ENCODE measurements around the gene EMC9.

The EMC9 gene

DNA sequence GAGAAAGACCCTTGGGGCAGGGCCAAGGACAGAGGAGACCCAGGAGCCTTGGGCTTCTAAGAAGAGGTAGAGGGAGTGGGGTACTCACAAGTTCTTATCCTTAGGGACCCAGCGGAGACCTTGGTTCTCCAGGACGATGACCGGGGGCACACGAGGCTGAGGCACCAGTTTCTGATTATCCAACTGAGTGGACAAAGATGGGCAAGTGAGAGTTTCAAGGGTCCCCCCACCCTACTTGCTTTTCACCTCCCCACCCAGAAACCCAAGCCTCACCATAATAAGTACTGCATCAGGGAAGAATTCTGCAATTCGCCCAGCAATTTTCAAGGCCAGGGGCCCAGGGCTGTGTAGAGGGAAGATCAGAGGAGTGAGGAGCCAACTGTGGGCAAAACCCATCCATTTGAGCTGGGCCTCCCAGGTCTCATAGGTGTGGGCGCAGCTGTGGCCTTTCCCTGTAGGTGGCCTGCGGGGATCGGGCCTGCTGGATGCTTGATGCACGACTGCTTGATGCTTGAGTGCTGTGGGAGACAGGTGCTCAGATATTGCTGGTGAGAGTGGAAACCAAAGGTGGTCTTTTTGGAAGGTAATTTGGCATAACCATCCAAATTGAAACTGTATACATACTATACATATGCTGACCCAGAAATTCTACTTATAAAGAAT is 2.0 kb downstream of the EMC9 start:
- H3K27ac ChIP-seq = no peak overlapping the region
- peaks cover 47% of the 10 kb centered on the region for H4K20me1 ChIP-seq
- peaks cover 75% of the 10 kb centered on the region for H3K4me1 ChIP-seq
- H3K27me3 ChIP-seq = no peaks in the 10 kb centered on the region
- no peaks in the 10 kb centered on the region for H3K9me3 ChIP-seq
- H3K4me3 ChIP-seq = peak overlapping the region; percentile 89
- peaks cover 47% of the 10 kb centered on the region for H3K36me3 ChIP-seq
- TF ChIP-seq Cebpa-rat (IDR thresholded peaks at IDR 0.05) = no peak
- H3K9ac ChIP-seq = no peak overlapping the region
- peak overlapping the region; percentile 96 for H3K4me2 ChIP-seq

DNA sequence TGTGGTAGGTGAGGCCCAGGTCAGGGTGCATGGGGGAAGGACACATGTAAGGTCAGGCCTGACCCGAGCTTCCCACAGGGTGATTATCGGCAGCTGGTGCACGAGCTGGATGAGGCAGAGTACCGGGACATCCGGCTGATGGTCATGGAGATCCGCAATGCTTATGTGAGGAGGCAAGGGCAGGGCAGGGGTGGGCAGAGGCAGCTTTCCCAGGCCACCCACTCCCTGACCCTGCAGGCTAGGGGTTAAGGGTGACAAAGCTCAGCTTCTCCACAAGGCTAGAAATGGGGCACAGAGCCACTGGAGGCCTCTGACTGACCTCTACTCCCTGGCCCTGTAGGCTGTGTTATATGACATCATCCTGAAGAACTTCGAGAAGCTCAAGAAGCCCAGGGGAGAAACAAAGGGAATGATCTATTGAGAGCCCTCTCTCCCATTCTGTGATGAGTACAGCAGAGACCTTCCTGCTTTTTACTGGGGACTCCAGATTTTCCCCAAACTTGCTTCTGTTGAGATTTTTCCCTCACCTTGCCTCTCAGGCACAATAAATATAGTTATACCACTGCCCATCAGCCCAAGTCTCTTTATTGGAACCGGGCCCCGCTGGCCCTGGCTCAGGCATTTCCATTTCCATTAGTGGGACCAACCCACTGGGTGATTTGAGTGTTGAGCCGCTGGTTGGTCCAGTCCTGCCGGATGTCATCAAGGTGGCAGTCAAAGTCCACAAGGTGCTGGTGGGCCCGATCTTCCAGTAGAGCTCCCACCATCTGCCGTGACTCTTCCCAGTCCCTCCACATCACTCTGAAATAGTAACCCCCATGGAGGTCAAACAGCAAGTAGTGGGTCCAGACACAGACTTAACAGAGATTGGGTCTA is 2.8 kb downstream of the EMC9 start:
- peak overlapping the region; percentile 96 for H3K4me2 ChIP-seq
- H4K20me1 ChIP-seq = peaks cover 47% of the 10 kb centered on the region
- H3K27ac ChIP-seq = no peak overlapping the region
- no peaks in the 10 kb centered on the region for H3K27me3 ChIP-seq
- H3K36me3 ChIP-seq = peaks cover 39% of the 10 kb centered on the region
- no peak overlapping the region for H3K9ac ChIP-seq
- TF ChIP-seq Cebpa-rat (IDR thresholded peaks at IDR 0.05) = no peak
- peaks cover 68% of the 10 kb centered on the region for H3K4me1 ChIP-seq
- H3K4me3 ChIP-seq = no peak overlapping the region
- H3K9me3 ChIP-seq = no peaks in the 10 kb centered on the region

DNA sequence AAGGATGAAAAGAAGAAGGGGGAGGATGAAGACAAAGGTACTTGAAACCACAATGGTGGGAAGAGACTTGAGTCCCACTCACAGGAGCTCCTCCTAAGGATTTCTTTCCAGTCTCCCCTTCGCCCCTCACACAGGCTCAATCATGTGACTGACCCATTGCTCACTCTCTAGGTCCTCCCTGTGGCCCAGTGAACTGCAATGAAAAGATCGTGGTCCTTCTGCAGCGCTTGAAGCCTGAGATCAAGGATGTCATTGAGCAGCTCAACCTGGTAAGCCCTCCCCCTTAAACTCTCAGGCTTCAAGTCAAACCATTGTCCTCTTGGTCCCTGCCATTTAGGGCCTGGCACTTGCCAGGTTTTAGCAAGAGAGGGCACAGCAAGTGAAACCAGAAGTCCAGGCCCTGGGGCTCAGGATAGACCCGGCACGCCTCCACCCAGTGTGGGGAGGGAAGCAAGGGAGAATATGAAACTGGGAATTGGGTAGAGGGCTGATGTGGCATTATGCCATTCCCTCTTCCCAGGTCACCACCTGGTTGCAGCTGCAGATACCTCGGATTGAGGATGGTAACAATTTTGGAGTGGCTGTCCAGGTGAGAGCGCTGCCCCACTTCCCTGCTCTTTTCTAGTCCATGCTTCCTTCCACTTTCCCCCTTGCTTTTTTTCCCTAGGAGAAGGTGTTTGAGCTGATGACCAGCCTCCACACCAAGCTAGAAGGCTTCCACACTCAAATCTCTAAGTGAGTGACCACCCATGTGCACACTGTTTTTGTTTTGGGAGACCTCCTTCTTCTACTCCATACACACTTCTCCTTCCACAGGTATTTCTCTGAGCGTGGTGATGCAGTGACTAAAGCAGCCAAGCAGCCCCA is 3.6 kb downstream of the EMC9 start:
- H3K36me3 ChIP-seq = peaks cover 30% of the 10 kb centered on the region
- H3K4me1 ChIP-seq = peaks cover 59% of the 10 kb centered on the region
- peaks cover 47% of the 10 kb centered on the region for H4K20me1 ChIP-seq
- H3K4me3 ChIP-seq = peak overlapping the region; percentile 100
- H3K9me3 ChIP-seq = no peaks in the 10 kb centered on the region
- H3K27me3 ChIP-seq = no peaks in the 10 kb centered on the region
- no peak for TF ChIP-seq Cebpa-rat (IDR thresholded peaks at IDR 0.05)
- no peak overlapping the region for H3K27ac ChIP-seq
- peak overlapping the region; percentile 96; the same call in 1 of the 2 replicates for H3K9ac ChIP-seq
- H3K4me2 ChIP-seq = peak overlapping the region; percentile 96

DNA sequence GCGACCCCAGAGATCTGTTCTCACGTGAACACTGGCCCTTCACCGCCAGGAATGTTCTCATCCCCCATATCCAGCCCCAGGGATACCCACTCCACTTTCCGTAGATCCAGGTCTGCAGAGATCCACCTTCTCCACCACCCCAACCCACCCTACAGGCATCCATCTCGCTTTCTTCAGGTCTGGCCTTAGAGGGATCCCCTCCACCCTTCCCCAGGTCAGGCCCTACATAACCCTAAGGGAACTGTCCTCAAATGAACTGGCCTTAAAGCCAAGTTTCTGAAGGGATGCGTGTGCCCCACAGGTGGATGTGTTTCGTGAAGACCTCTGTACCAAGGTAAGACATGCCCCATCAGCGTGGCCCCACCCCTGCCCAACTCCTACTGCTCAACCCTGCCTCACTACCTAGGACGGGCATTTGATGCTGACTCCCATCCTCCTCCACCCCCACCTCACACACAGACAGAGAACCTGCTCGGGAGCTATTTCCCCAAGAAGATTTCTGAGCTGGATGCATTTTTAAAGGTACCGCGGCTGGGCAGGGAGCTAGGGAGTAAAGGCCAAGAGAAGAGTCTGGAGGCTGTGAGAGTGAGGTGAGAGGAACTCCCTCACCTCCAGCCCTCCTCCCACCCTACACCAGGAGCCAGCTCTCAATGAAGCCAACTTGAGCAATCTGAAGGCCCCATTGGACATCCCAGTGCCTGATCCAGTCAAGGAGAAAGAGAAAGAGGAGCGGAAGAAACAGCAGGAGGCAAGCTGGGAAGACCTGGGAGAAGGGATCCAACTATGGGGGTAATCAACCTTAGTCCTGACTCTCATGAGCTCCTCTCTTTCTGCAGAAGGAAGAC is 4.5 kb downstream of the EMC9 start:
- Histone ChIP-seq H3K27ac (peak overlapping the region; percentile 96), H3K4me1 (peaks cover 55% of the 10 kb centered on the region), H3K36me3 (peaks cover 28% of the 10 kb centered on the region), H3K27me3 (no peaks in the 10 kb centered on the region), H3K4me2 (peak overlapping the region; percentile 96), H3K4me3 (peak overlapping the region; percentile 100), H3K9ac (peak overlapping the region; percentile 96), H3K9me3 (no peaks in the 10 kb centered on the region), H4K20me1 (peaks cover 47% of the 10 kb centered on the region)
- TF ChIP-seq Cebpa-rat (IDR thresholded peaks at IDR 0.05) = no peak

DNA sequence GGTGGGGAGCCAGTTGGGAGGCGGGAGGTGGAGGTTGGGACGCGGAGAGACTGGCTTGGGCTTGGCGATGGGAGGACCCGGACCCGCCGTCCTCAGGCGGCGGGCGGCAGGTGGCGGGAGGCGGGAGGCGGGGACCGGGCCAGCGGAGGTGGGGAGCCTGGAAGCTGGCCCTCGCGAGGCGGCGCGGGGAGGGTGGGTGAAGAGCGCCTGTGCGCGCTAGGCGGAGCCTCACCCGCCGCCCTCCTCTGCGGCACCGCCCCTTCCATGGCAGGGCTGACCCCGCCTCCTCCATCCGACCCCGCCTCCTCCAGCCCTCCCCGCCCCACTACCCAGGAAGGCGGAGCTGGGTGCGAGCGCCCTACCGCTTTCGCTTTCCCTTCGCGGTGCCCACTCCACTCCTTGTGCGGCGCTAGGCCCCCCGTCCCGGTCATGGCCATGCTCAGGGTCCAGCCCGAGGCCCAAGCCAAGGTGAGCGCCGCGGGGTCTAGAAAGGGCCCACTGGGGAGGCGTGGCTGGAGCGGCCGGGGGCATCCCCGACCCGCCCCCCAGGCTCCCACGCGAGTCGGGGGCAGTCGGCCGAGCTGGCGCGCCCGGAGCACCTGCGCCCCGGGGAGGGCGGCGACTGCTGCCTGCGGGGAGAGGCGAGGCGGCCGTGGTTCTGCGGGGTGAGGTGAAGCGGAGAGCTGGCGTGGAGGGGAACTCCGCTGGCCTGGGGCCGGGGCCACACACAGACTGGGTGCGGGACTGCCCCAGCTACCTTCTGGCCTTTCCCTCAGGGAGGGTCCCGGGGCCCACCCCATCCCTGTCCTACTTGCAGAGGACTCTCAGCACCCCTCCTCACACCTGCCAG is 5.3 kb downstream of the EMC9 start, which contains the start of gene PSME1:
Gene PSME1, plus strand, starts transcription at position 361 of the 850 bp plus-strand sequence. Its CDS starts 69 bp downstream, at position 430.
- Histone ChIP-seq H4K20me1 (peaks cover 47% of the 10 kb centered on the region), H3K27me3 (no peaks in the 10 kb centered on the region), H3K9ac (peak within 1 kb of the TSS; percentile 96), H3K4me1 (peaks cover 55% of the 10 kb centered on the region), H3K36me3 (peaks cover 28% of the 10 kb centered on the region), H3K27ac (peak within 1 kb of the TSS; percentile 96), H3K4me3 (peak within 1 kb of the TSS; percentile 100), H3K4me2 (peak within 1 kb of the TSS; percentile 96), H3K9me3 (no peaks in the 10 kb centered on the region)
- TF ChIP-seq Cebpa-rat (IDR thresholded peaks at IDR 0.05) = no peak

DNA sequence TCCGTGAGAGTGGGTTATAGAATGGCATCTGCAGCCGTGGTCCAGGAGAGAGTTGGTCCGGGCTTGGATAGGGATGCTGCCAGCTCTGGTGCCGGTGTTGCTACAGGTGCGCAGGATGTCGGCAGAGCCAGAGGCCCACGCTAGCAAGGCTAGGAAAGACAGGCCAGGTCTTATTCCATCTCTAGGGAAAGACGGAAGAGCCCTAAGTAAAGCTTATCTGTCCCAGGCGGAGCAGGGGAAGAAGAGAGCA is 5.9 kb downstream of the EMC9 start:
- peak overlapping the region; percentile 96 for H3K9ac ChIP-seq
- H3K9me3 ChIP-seq = no peaks in the 10 kb centered on the region
- H3K4me1 ChIP-seq = peaks cover 60% of the 10 kb centered on the region
- H4K20me1 ChIP-seq = peaks cover 44% of the 10 kb centered on the region
- H3K27me3 ChIP-seq = no peaks in the 10 kb centered on the region
- H3K4me2 ChIP-seq = peak overlapping the region; percentile 88
- no peak for TF ChIP-seq Cebpa-rat (IDR thresholded peaks at IDR 0.05)
- peaks cover 28% of the 10 kb centered on the region for H3K36me3 ChIP-seq
- H3K4me3 ChIP-seq = peak overlapping the region; percentile 100
- H3K27ac ChIP-seq = peak overlapping the region; percentile 96

DNA sequence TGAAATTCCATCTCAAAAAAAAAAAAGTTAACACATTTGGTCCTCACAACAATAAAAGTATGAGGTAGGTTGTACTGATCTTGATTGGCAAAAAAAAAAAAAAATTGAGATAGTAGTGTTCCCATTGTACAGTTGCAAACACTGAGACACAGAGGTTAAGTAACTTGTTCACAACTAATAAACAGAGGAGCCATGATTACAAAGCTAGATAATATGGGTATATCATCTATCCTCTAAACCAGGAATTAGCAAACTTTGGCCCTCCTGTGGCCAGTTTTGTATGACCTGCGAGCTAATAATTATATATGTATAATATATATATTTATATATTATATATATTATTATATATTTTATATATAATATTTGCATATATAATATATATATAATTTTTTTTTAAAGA is 7.7 kb downstream of the EMC9 start:
- Histone ChIP-seq H3K36me3 (peaks cover 18% of the 10 kb centered on the region), H3K4me1 (peaks cover 47% of the 10 kb centered on the region), H4K20me1 (peaks cover 26% of the 10 kb centered on the region), H3K27me3 (no peaks in the 10 kb centered on the region), H3K4me2 (no peak overlapping the region), H3K4me3 (no peak overlapping the region), H3K9me3 (no peaks in the 10 kb centered on the region), H3K27ac (no peak overlapping the region), H3K9ac (no peak overlapping the region)
- TF ChIP-seq Cebpa-rat (IDR thresholded peaks at IDR 0.05) = no peak

DNA sequence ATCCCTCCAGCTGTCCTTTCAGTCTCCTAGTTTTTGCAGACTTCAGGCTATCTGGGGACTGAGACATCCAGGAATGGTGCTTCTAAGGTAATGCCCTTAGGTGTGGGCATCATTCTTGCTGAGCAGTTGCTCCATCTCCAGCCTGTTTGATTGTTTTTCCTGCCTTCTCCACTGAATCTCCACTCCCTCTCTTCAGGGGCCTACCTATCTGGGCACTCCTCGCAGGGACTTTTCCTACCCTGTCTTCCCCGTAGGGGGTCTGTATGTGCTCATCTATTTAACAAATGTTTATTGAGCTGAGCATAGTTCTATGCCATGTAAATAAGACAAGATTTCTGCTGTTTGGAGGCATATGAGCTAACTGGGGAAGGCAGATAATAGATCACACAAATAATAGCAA is 8.4 kb downstream of the EMC9 start:
- Histone ChIP-seq H3K9ac (no peak overlapping the region), H4K20me1 (peaks cover 18% of the 10 kb centered on the region), H3K27ac (no peak overlapping the region), H3K4me1 (peaks cover 44% of the 10 kb centered on the region), H3K4me2 (no peak overlapping the region), H3K36me3 (peaks cover 10% of the 10 kb centered on the region), H3K9me3 (no peaks in the 10 kb centered on the region), H3K27me3 (no peaks in the 10 kb centered on the region), H3K4me3 (no peak overlapping the region)
- no peak for TF ChIP-seq Cebpa-rat (IDR thresholded peaks at IDR 0.05)

Measured in BLaER1 (cell line).